Vagina (tissue), 2 donors: Measurements from ENCODE around the gene ACTRT2. TPM values are rescaled to one million over a fixed set of nuclear protein-coding genes. Genes with fewer than 3 reads are reported as not detected.

Experiments used
- DNase-seq, 2 donors: peaks; one replicate each; pipeline ENCODE4 v3.0.0-alpha.2; 2017; ENCODE audit errors: extremely low spot score in 2 of 2
- H3K27ac ChIP-seq: fragments of 200-600 bp; sonication (generic); one replicate; pipeline ENCODE4 v1.5.1; 2019
- H3K27me3 ChIP-seq: fragments of 200-600 bp; sonication (generic); one replicate; pipeline ENCODE4 v1.5.1; 2019
- H3K36me3 ChIP-seq, 2 donors: fragments of 200-600 bp; sonication (generic); one replicate each; pipeline ENCODE4 v1.5.1; 2017 to 2019
- H3K4me1 ChIP-seq: fragments of 200-600 bp; sonication (generic); one replicate; pipeline ENCODE4 v1.5.1; 2019
- H3K4me3 ChIP-seq, 2 donors: fragments of 200-600 bp; sonication (generic); 1 replicate in 1 of 2; 2 replicates in 1 of 2; pipeline ENCODE4 v1.5.1; 2016 to 2019
- H3K9me3 ChIP-seq: fragments of 200-600 bp; sonication (generic); one replicate; pipeline ENCODE4 v1.5.1; 2019
- POLR2A ChIP-seq, 2 donors: fragments of 450-650 bp; IDR thresholded peaks; one replicate each; pipeline ENCODE4 v1.6.1; 2017; ENCODE audit warnings: antibody characterized with exemption in 2 of 2, mild to moderate bottlenecking in 2 of 2, moderate library complexity in 2 of 2
- POLR2AphosphoS5 ChIP-seq, 2 donors: sonication (generic); formaldehyde crosslinking; IDR thresholded peaks; one replicate each; pipeline ENCODE4 v1.9.0; 2017; ENCODE audit warnings: antibody characterized with exemption in 2 of 2, mild to moderate bottlenecking in 2 of 2, low read depth in 1 of 2; ENCODE audit not compliant: insufficient read depth in 1 of 2
- intact Hi-C: fragments of 100-400 bp; cut with DNase I; formaldehyde crosslinking; loops from one replicate; pipeline ENCODE4 v1.15.1; 2023
- total RNA-seq: library from RNA; depleted of rRNA; stranded (reverse); fragments of >200 nt; gene quantifications from one replicate; pipeline ENCODE4 v1.2.3, GENCODE V29; 2016
- TF ChIP-seq, protein P1 (sequence below), 3 experiments: fragments of 450-650 bp in 2 of 3; fragments of 200-600 bp in 1 of 3; sonication (generic) in 1 of 3; IDR thresholded peaks; one replicate each; pipeline ENCODE4 v1.5.1; 2017 to 2019; ENCODE audit warnings: antibody characterized with exemption in 3 of 3, mild to moderate bottlenecking in 2 of 3, moderate library complexity in 2 of 3

ACTRT2 gene
- total RNA-seq, 1 donor from 2014 or later = not detected

DNA sequence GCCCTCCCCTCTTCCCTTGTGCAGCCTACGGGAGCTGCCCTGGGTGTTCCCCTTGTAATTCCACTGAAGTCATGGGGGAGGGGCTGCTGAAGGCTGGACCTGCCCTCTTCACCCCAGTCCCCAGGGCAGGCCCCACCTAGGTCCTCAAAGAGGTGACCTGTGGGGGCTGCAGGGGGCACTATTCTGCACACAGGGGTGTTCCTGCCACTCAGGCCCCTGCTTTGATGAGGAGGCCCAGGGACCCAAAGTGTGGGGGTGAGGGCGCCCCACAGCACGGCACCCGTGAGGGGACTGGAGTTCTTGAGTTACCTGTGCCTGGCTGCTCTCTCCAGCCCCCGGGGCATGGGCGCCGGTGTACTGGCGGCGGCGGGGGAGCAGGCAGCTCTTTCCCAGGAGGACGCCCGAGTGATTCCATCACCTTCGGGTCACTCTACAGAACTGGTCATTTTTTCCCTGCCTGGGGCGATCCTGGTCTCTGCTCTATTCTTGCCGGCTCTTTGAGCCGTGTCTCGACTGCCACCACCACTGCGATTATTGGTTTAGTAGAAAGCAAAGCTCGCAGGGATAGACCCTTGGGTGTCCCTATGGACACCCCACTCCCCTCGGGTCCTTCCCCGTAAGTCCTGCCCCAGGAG, 40.8 kb downstream of the ACTRT2 start:
- intact Hi-C loops = no loop called here
- Histone ChIP-seq H3K36me3 (no peaks in the 10 kb centered on the region), H3K9me3 (no peaks in the 10 kb centered on the region), H3K4me3 (no peak overlapping the region), H3K4me1 (peaks cover 17% of the 10 kb centered on the region), H3K27ac (no peak overlapping the region), H3K27me3 (peaks cover 20% of the 10 kb centered on the region)
- no peak for DNase-seq
- TF ChIP-seq, protein P1, sequence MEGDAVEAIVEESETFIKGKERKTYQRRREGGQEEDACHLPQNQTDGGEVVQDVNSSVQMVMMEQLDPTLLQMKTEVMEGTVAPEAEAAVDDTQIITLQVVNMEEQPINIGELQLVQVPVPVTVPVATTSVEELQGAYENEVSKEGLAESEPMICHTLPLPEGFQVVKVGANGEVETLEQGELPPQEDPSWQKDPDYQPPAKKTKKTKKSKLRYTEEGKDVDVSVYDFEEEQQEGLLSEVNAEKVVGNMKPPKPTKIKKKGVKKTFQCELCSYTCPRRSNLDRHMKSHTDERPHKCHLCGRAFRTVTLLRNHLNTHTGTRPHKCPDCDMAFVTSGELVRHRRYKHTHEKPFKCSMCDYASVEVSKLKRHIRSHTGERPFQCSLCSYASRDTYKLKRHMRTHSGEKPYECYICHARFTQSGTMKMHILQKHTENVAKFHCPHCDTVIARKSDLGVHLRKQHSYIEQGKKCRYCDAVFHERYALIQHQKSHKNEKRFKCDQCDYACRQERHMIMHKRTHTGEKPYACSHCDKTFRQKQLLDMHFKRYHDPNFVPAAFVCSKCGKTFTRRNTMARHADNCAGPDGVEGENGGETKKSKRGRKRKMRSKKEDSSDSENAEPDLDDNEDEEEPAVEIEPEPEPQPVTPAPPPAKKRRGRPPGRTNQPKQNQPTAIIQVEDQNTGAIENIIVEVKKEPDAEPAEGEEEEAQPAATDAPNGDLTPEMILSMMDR (IDR thresholded peaks at IDR 0.05) = no peak

DNA sequence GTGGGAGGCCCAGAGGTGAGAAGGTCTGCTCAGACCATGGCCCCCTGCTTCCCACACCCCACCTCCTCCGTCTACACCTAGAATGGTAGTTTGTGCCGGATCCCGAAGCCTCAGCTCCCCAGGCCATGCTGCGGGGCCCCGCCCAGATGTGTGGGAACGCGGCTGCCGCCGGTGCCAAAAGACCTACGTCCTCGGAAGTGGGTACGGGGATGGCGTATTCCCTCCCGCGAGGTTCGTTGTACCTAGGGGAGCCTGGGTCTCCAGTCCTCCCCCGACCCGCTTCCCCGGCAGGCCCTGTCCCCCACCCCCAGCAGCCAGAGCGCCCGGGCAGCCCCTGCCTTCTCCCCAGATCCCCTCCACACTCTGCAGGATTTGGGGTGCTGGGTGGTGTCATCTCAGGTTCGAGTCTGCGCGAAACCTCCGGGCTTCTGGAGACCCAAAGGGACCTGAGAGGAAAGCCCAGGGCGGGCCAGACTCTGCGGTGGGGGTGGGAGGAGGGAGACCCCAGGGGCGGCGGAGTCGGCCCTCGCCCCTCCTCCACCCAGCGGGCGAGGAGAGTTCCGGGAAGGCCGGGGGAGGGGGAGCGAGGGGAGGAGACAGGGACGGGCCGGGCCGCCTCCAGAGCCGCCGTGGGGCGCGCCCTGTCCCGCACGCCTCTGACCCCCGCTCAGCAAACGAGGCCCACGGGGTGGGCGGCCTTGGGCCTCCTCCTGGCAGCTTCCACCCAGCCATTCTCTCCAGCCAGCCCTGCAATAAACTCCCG, 41.5 kb downstream of the ACTRT2 start:
- intact Hi-C loops = no loop called here
- Histone ChIP-seq H3K4me1 (peaks cover 22% of the 10 kb centered on the region), H3K36me3 (no peaks in the 10 kb centered on the region), H3K27ac (no peak overlapping the region), H3K4me3 (no peak overlapping the region), H3K27me3 (peaks cover 23% of the 10 kb centered on the region), H3K9me3 (no peaks in the 10 kb centered on the region)
- DNase-seq = no peak
- no peak for TF ChIP-seq POLR2AphosphoS5 (IDR thresholded peaks at IDR 0.05; ENCODE audit: insufficient read depth in 1 of 2, low read depth in 1 of 2)
- TF ChIP-seq, protein P1 (IDR thresholded peaks at IDR 0.05) = no peak
- TF ChIP-seq POLR2A (IDR thresholded peaks at IDR 0.05) = no peak

DNA sequence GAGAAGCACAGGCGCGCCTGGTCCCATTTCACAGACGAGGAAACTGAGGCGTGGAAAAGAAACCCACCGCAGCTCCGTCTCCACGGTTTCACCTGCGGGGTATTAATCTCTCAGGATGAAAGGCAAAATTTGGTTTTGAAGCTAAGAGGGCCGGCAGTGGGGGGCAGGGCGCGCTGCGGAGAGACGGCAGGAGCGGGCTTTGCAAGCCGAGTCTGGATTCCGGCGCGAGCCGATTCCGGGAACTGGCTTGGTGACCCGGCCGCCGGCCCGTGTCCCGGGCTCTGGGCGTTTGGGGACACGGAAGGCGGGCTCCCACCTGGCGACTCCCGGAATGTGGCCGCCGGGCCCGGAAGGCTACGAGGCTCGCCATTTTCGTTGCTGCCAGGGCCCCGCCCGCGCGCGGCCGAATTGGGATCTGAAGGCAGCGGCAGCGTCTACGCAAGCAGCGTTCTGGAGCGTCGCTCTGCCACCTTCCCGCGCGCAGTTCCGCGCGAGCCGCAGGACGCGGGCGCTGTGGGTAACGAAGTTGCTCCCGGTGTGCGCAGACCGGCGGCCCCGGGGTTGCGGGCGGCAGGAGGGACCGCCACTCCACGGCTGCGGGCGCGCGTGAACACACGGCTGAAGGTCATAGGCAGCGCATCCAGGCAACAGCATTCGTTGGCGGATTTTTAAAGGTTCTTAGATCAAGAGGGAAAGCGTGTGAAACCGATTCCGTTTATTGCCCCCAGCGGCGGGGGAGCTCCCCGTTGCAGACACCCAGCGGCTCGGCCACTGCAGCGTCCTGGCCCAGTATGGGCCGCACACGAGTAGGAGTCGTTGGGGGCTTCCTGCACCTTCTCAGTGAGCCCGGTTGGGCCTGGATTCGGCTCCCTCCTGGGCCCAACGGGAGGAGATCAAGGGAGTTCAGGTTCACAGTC, 42.4 kb downstream of the ACTRT2 start:
- no peak overlapping the region for H3K27ac ChIP-seq
- peaks cover 30% of the 10 kb centered on the region for H3K4me1 ChIP-seq
- no peaks in the 10 kb centered on the region for H3K9me3 ChIP-seq
- H3K36me3 ChIP-seq = no peaks in the 10 kb centered on the region
- H3K4me3 ChIP-seq = peak overlapping the region in 1 of 2 donors; percentile 6
- TF ChIP-seq POLR2A (IDR thresholded peaks at IDR 0.05) = no peak
- TF ChIP-seq, protein P1 (IDR thresholded peaks at IDR 0.05) = no peak
- no peak for TF ChIP-seq POLR2AphosphoS5 (IDR thresholded peaks at IDR 0.05; ENCODE audit: insufficient read depth in 1 of 2, low read depth in 1 of 2)
- H3K27me3 ChIP-seq = peaks cover 31% of the 10 kb centered on the region
- intact Hi-C loops = no loop called here
- no peak for DNase-seq

DNA sequence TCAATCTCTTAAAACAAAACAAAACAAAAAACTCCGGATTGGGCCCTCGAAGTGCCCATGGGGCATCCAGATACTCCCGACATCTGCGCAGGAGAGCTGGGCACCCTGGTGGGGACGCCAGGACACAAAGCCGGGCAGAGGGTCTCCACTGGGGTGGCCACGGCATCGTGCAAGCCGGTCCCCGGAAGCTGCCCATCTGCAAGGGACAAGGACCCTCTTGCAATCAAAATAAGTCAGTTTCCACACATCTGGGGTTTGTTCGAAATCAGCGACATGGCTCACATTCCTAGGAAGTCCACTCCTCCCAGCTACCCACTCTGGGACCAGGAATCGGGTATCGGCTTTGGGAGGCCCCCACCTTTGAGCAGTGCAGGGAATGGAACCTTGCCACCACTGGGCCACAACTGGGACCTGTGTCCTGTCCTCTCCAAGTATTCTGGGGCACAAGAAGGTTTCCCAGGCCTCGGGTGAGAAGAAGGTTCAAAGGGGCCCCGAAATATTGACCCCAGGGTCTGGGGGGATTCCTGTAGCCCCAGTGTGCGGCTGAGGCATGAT, 43.1 kb downstream of the ACTRT2 start:
- H3K36me3 ChIP-seq = no peaks in the 10 kb centered on the region
- DNase-seq = no peak
- no peaks in the 10 kb centered on the region for H3K9me3 ChIP-seq
- no peak for TF ChIP-seq POLR2AphosphoS5 (IDR thresholded peaks at IDR 0.05; ENCODE audit: insufficient read depth in 1 of 2, low read depth in 1 of 2)
- TF ChIP-seq, protein P1 (IDR thresholded peaks at IDR 0.05) = no peak
- TF ChIP-seq POLR2A (IDR thresholded peaks at IDR 0.05) = no peak
- H3K27ac ChIP-seq = no peak overlapping the region
- no peak overlapping the region for H3K4me3 ChIP-seq
- intact Hi-C loops = no loop called here
- peaks cover 33% of the 10 kb centered on the region for H3K4me1 ChIP-seq
- H3K27me3 ChIP-seq = peaks cover 32% of the 10 kb centered on the region
